Ishikawa (cell line): Measurements from ENCODE around the gene MAP3K13.

Experiments used
- CEBPB ChIP-seq: IDR thresholded peaks from 2 replicates; pipeline ENCODE4 v1.6.1; 2012
- CREB1 ChIP-seq: IDR thresholded peaks from 2 replicates; pipeline ENCODE4 v1.6.1; 2012; ENCODE audit warnings: low read depth
- EP300 ChIP-seq: IDR thresholded peaks from 2 replicates; pipeline ENCODE4 v1.6.1; 2012; ENCODE audit warnings: borderline replicate concordance
- MAX ChIP-seq: IDR thresholded peaks from 2 replicates; pipeline ENCODE4 v1.6.1; 2012
- NFIC ChIP-seq: IDR thresholded peaks from 2 replicates; pipeline ENCODE4 v1.6.1; 2012
- REST ChIP-seq: IDR thresholded peaks from 2 replicates; pipeline ENCODE4 v1.6.1; 2012; ENCODE audit warnings: low read depth, mild to moderate bottlenecking
- TCF12 ChIP-seq: IDR thresholded peaks from 2 replicates; pipeline ENCODE4 v1.6.1; 2012; ENCODE audit warnings: low read depth
- TEAD4 ChIP-seq: IDR thresholded peaks from 2 replicates; pipeline ENCODE4 v1.6.1; 2012
- USF1 ChIP-seq: IDR thresholded peaks from 2 replicates; pipeline ENCODE4 v1.6.1; 2012

GRCh38 chr3:185498503-185499396 lies 135.8 kb downstream of the MAP3K13 start, which contains the start of gene TMEM41A:
- TF ChIP-seq REST (0 out of 2 replicates have a peak, but pooled peaks have one; percentile 28), TCF12 (peak; percentile 92), USF1 (peak; percentile 81), NFIC (peak; percentile 57; the same call in 1 of the 2 replicates), MAX (peak; percentile 95), CEBPB (no peak; the same call in 1 of the 2 replicates), TEAD4 (peak; percentile 61), EP300 (peak; percentile 50; the same call in 1 of the 2 replicates), CREB1 (no peak)
